ENCODE data around the gene ATXN1.

ATXN1 gene

GRCh38 chr6:16253399-16254144 is 507.7 kb downstream of the ATXN1 start:
- DNase-seq (ENCODE audit: low read depth in 2 of 2), result no peak

DNA sequence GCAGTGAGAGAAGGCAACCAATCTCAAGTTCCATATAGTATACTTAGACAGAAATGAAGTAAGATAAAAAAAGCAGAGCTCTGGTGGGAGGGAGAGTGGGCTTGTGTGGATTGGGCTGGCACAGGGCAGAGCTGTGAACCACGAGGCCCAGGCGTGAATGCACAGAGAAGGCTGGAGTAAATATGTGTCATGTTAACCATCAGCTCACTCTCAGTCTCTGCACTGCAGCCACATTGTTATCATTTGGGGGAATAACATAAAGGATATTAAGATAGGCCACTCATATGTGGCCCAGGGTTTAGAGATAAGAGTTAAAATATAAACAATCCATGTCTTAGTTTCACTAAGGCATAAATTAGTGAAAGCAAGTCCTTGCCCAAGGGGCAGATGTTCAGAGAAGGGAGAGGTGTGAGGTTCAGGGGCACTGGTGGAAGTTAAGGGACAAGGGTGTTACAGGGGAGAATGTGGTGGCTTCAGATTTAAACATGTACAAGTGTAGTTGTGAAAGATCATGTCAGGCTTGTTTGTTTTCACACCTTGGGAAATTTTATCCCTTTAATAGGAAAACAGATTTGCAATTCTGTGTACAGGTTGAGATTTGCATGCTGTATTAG is 508.5 kb downstream of the ATXN1 start:
- DNase-seq (ENCODE audit: low read depth in 2 of 2), result no peak

DNA sequence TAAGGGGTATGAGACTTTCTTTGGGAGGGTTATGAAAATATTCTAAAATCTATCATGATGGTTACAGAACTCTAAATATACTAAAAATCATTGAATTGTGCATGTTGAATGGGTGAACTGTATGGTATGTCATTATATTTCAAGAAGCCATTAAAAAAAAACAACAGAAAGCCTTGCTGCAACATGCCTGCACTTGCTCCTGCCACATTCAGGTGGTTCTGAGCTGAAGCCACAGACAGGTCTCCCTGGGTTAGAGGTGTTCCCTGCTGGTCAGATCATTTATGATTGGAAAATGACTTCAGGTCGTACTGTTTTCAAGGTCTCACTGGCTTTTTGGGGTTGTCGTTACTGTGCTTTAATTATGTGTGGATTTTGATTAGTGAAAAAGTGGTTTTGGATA is 509.6 kb downstream of the ATXN1 start:
- DNase-seq (ENCODE audit: low read depth in 2 of 2), result no peak

DNA sequence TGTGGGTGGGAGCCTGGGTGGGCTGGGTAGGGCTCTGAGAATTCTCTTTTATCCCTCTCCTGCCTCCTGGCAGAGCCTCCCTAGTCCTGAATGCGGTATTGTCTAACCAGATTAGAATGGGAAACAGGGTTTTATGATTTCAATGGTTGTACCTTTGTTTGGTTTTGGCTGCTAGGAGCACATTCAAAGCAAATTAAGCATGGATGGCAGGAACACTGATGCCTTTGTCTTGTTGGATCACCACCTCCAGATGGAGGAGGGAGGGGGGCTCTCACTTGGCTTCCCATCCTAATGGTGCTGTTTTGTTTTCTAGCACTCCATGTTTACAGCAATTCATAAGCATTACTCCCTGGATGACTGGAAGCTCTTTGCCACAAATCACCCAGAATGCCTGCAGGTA is 511.3 kb downstream of the ATXN1 start:
- no peak for DNase-seq (ENCODE audit: low read depth in 2 of 2)
